Astrocyte of the cerebellum (primary cell): ENCODE measurements around the gene SLC5A1.

Source experiments
- DNase-seq: peaks from one replicate; pipeline ENCODE4 v3.0.0-alpha.2; 2011; ENCODE audit warnings: low read depth
- H3K4me3 ChIP-seq: 2 replicates; pipeline ENCODE4 v1.5.1; 2011; ENCODE audit warnings: mild to moderate bottlenecking, low read depth, low read length, moderate library complexity
- CTCF ChIP-seq: IDR thresholded peaks from 2 replicates; pipeline ENCODE4 v1.5.1; 2012; ENCODE audit warnings: low read length, low read depth, moderate library complexity, mild to moderate bottlenecking; ENCODE audit errors: missing control alignments
- in situ Hi-C: cut with HindIII; loops from 2 replicates; pipeline ENCODE4 v1.10.0; 2017; ENCODE audit warnings: low sequenced_read_pairs

The SLC5A1 gene

GRCh38 chr22:32013200-32013599 is 29.9 kb upstream of the SLC5A1 start:
- in situ Hi-C loops: no loop called here
- TF ChIP-seq CTCF: no peak
- DNase-seq: no peak
- H3K4me3 ChIP-seq: no peak overlapping the region

- no peak overlapping the region for H3K4me3 ChIP-seq
- no peak for DNase-seq
- in situ Hi-C loops: no loop called here
- no peak for TF ChIP-seq CTCF
Observed at GRCh38 chr22:32016081-32016480, 27.0 kb upstream of the SLC5A1 start.

- peak; percentile 81 for DNase-seq
- H3K4me3 ChIP-seq: no peak overlapping the region
- in situ Hi-C loops: no loop called here
- TF ChIP-seq CTCF: no peak
Observed at GRCh38 chr22:32018056-32018455, 25.0 kb upstream of the SLC5A1 start.

- in situ Hi-C loops: no loop called here
- no peak for TF ChIP-seq CTCF
- DNase-seq: peak; percentile 69
- no peak overlapping the region for H3K4me3 ChIP-seq
Observed at GRCh38 chr22:32020117-32020516, 22.9 kb upstream of the SLC5A1 start.

- no peak for DNase-seq
- no peak overlapping the region for H3K4me3 ChIP-seq
- no peak for TF ChIP-seq CTCF
- in situ Hi-C loops: no loop called here
Observed at GRCh38 chr22:32021716-32022115, 21.3 kb upstream of the SLC5A1 start.

- no peak for TF ChIP-seq CTCF
- DNase-seq: no peak
- H3K4me3 ChIP-seq: no peak overlapping the region
- in situ Hi-C loops: no loop called here
Observed at GRCh38 chr22:32023251-32023827, 19.7 kb upstream of the SLC5A1 start.
